ENCODE data around the gene MRPL37.
"Not testable (repeated sequence)": the region's sequence is repeated elsewhere in the genome, so short reads cannot be mapped to it uniquely, and the experiment has no call there.

The MRPL37 gene

DNA sequence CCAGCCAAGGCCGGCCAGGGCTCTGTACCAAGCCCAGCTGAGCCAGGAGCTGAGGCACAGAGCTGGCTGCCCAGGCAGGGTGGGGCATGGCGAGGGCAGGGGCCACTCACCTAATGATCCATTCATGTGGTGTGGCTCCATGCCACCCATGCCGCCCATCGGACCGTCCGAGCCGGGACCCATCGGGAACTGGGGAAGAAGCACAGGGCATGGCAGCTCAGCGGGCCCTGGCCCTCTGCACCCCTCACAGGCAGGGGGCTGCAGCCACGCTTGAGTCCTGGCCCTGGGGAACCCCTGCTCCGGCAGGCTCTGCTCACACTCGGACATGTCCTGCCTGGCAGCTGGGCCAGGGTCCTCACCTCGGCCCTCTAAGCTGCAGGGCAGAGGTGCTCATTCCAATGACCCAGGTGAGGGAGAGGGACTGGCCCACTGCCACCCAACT is 28.7 kb downstream of the MRPL37 start:
- Histone ChIP-seq H3K36me3 (ENCODE audit: control insufficient read depth, insufficient read depth, low read length) (peaks cover 9% of the 10 kb centered on the region), H3K4me3 (ENCODE audit: low read depth, low read length) (no peak overlapping the region), H3K9me3 (ENCODE audit: control insufficient read depth, insufficient read depth, low read length) (no peaks in the 10 kb centered on the region), H3K4me1 (ENCODE audit: control insufficient read depth, insufficient read depth, low read length) (peaks cover 4% of the 10 kb centered on the region; the same call in 1 of the 2 replicates), H3K9ac (ENCODE audit: low read depth, low read length) (no peak overlapping the region), H3K27ac (ENCODE audit: low read depth, low read length) (peak overlapping the region; percentile 41), H3K27me3 (ENCODE audit: control insufficient read depth, insufficient read depth, low read length) (no peaks in the 10 kb centered on the region)

DNA sequence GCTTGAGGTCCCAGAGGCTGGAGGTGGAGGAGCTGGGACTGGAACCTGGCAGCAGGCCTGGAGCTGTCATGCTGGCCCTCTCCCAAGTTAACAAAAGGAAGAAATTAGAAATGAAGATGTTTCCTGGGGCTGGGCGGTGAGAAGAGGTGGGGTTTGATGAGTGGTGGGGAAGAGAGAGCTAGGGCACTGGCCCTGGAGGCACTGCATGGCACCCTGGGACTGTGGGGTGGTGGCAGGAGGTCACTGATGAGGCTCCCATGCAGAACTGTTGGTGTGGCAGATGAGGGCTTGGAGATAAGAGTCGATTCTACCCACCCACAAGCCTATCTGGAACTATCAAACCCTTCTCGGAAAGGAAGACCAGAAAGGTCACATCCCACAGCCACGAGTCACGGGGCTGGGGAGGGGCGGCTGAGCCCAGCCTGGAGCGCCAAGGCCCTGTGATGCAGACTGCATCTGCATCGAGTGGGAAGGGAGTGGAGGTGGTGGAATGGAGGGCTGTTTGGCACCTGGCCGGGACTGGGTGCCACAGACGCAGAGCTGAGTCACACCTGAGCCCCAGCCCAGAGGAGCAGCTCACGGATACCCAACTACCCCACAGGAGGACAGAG is 29.4 kb downstream of the MRPL37 start:
- Histone ChIP-seq H3K4me3 (ENCODE audit: low read depth, low read length) (no peak overlapping the region), H3K36me3 (ENCODE audit: control insufficient read depth, insufficient read depth, low read length) (peaks cover 9% of the 10 kb centered on the region), H3K9me3 (ENCODE audit: control insufficient read depth, insufficient read depth, low read length) (no peaks in the 10 kb centered on the region), H3K4me1 (ENCODE audit: control insufficient read depth, insufficient read depth, low read length) (peaks cover 4% of the 10 kb centered on the region; the same call in 1 of the 2 replicates), H3K27ac (ENCODE audit: low read depth, low read length) (peak overlapping the region; percentile 12), H3K9ac (ENCODE audit: low read depth, low read length) (no peak overlapping the region), H3K27me3 (ENCODE audit: control insufficient read depth, insufficient read depth, low read length) (no peaks in the 10 kb centered on the region)

DNA sequence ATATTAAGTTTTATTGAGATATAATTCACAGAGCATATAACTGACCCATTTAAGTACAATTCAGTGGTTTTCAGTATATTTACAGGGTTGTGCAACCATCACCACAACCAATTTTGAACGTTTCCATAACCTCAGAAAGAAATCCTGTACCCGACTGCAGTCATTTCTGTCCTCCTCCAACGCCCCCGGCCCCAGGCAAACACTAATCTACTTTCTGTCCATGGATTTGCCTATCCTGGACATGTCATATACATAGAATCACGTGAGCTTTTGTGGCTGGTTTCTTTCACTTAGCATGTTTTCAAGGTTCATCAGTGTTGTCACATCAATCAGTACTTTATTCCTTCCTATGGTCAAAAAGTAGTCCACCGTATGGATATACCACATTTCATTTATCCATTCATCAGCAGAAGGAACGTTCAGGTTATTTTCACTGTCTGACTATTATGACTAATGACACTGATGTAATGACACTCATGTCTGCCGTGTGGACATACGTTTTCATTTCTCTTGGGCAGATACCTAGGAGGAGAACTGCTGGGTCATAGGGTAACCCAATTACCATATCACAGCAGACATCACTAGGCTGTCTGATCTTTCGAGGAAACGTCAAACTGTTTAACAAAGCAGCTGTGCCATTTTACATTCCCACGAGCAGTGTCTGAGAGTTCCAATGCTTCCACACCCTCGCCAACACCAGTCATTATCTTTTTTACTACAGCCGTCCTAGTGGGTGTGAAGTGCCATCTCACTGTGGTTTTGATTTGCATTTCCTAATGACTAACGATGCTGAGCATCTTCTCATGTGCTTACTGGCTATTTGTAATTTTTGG is 30.8 kb downstream of the MRPL37 start:
- H3K4me3 ChIP-seq (ENCODE audit: low read depth, low read length) = no peak overlapping the region
- H3K27ac ChIP-seq (ENCODE audit: low read depth, low read length) = no peak overlapping the region
- H3K27me3 ChIP-seq (ENCODE audit: control insufficient read depth, insufficient read depth, low read length) = no peaks in the 10 kb centered on the region
- H3K9me3 ChIP-seq (ENCODE audit: control insufficient read depth, insufficient read depth, low read length) = no peaks in the 10 kb centered on the region
- no peak overlapping the region for H3K9ac ChIP-seq (ENCODE audit: low read depth, low read length)
- H3K4me1 ChIP-seq (ENCODE audit: control insufficient read depth, insufficient read depth, low read length) = no peaks in the 10 kb centered on the region
- peaks cover 12% of the 10 kb centered on the region for H3K36me3 ChIP-seq (ENCODE audit: control insufficient read depth, insufficient read depth, low read length)

DNA sequence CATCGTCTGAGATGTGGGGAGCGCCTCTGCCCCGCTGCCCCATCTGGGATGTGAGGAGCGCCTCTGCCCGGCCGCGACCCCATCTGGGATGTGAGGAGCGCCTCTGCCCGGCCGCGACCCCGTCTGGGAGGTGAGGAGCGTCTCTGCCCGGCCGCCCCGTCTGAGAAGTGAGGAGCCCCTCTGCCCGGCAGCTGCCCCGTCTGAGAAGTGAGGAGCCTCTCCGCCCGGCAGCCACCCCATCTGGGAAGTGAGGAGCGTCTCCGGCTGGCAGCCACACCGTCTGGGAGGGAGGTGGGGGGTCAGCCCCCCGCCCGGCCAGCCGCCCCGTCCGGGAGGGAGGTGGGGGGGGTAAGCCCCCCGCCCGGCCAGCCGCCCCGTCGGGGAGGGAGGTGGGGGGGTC is 33.2 kb downstream of the MRPL37 start:
- H3K9me3 ChIP-seq (ENCODE audit: control insufficient read depth, insufficient read depth, low read length); H3K27ac ChIP-seq (ENCODE audit: low read depth, low read length); H3K9ac ChIP-seq (ENCODE audit: low read depth, low read length); H3K4me1 ChIP-seq (ENCODE audit: control insufficient read depth, insufficient read depth, low read length); H3K4me3 ChIP-seq (ENCODE audit: low read depth, low read length); H3K27me3 ChIP-seq (ENCODE audit: control insufficient read depth, insufficient read depth, low read length): not testable (repeated sequence)
- H3K36me3 ChIP-seq (ENCODE audit: control insufficient read depth, insufficient read depth, low read length) = peaks cover 30% of the 10 kb centered on the region

GRCh38 chr1:54234284-54234683 is 34.3 kb downstream of the MRPL37 start:
- H3K27ac ChIP-seq (ENCODE audit: low read depth, low read length) = no peak overlapping the region
- H3K9ac ChIP-seq (ENCODE audit: low read depth, low read length) = no peak overlapping the region
- H3K36me3 ChIP-seq (ENCODE audit: control insufficient read depth, insufficient read depth, low read length) = peaks cover 40% of the 10 kb centered on the region
- H3K4me1 ChIP-seq (ENCODE audit: control insufficient read depth, insufficient read depth, low read length) = no peaks in the 10 kb centered on the region
- no peak overlapping the region for H3K4me3 ChIP-seq (ENCODE audit: low read depth, low read length)
- H3K27me3 ChIP-seq (ENCODE audit: control insufficient read depth, insufficient read depth, low read length) = no peaks in the 10 kb centered on the region
- H3K9me3 ChIP-seq (ENCODE audit: control insufficient read depth, insufficient read depth, low read length) = no peaks in the 10 kb centered on the region

DNA sequence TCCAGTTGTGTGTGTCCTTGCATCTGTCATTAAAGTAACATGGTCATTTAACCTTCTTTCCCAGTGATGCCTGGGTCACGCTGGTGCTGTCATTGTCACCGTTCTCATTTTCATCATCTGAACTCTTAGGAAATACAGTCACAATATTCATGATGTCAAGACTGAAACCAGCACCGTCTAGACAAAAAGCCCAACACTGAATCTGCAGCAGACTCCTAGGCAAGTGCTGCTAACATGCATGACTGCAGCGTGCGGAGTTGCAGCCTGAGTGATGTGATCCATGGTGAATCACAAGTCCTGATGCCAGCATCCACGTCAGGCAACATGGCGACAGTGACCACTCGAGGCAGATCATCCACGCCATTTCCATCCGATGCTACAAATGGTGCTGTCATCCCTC is 37.6 kb downstream of the MRPL37 start:
- no peak overlapping the region for H3K4me3 ChIP-seq (ENCODE audit: low read depth, low read length)
- no peaks in the 10 kb centered on the region for H3K9me3 ChIP-seq (ENCODE audit: control insufficient read depth, insufficient read depth, low read length)
- no peak overlapping the region for H3K27ac ChIP-seq (ENCODE audit: low read depth, low read length)
- no peaks in the 10 kb centered on the region for H3K27me3 ChIP-seq (ENCODE audit: control insufficient read depth, insufficient read depth, low read length)
- H3K9ac ChIP-seq (ENCODE audit: low read depth, low read length) = no peak overlapping the region
- H3K4me1 ChIP-seq (ENCODE audit: control insufficient read depth, insufficient read depth, low read length) = no peaks in the 10 kb centered on the region
- peaks cover 59% of the 10 kb centered on the region for H3K36me3 ChIP-seq (ENCODE audit: control insufficient read depth, insufficient read depth, low read length)

- no peak overlapping the region for H3K4me3 ChIP-seq (ENCODE audit: low read depth, low read length)
- no peak overlapping the region for H3K27ac ChIP-seq (ENCODE audit: low read depth, low read length)
- H3K9ac ChIP-seq (ENCODE audit: low read depth, low read length) = no peak overlapping the region
- H3K36me3 ChIP-seq (ENCODE audit: control insufficient read depth, insufficient read depth, low read length) = peaks cover 68% of the 10 kb centered on the region
- H3K9me3 ChIP-seq (ENCODE audit: control insufficient read depth, insufficient read depth, low read length) = no peaks in the 10 kb centered on the region
- H3K4me1 ChIP-seq (ENCODE audit: control insufficient read depth, insufficient read depth, low read length) = no peaks in the 10 kb centered on the region
- no peaks in the 10 kb centered on the region for H3K27me3 ChIP-seq (ENCODE audit: control insufficient read depth, insufficient read depth, low read length)
Measured at GRCh38 chr1:54238353-54239034, 38.5 kb downstream of the MRPL37 start.

- Histone ChIP-seq H3K27me3 (ENCODE audit: control insufficient read depth, insufficient read depth, low read length) (no peaks in the 10 kb centered on the region), H3K4me1 (ENCODE audit: control insufficient read depth, insufficient read depth, low read length) (no peaks in the 10 kb centered on the region), H3K9ac (ENCODE audit: low read depth, low read length) (no peak overlapping the region), H3K4me3 (ENCODE audit: low read depth, low read length) (no peak overlapping the region), H3K27ac (ENCODE audit: low read depth, low read length) (no peak overlapping the region), H3K36me3 (ENCODE audit: control insufficient read depth, insufficient read depth, low read length) (peaks cover 70% of the 10 kb centered on the region), H3K9me3 (ENCODE audit: control insufficient read depth, insufficient read depth, low read length) (no peaks in the 10 kb centered on the region)
Measured at GRCh38 chr1:54239035-54239383, 39.0 kb downstream of the MRPL37 start.

- H3K36me3 ChIP-seq (ENCODE audit: control insufficient read depth, insufficient read depth, low read length) = peaks cover 73% of the 10 kb centered on the region
- H3K27ac ChIP-seq (ENCODE audit: low read depth, low read length) = no peak overlapping the region
- H3K4me1 ChIP-seq (ENCODE audit: control insufficient read depth, insufficient read depth, low read length) = no peaks in the 10 kb centered on the region
- no peak overlapping the region for H3K9ac ChIP-seq (ENCODE audit: low read depth, low read length)
- H3K27me3 ChIP-seq (ENCODE audit: control insufficient read depth, insufficient read depth, low read length) = no peaks in the 10 kb centered on the region
- H3K4me3 ChIP-seq (ENCODE audit: low read depth, low read length) = no peak overlapping the region
- H3K9me3 ChIP-seq (ENCODE audit: control insufficient read depth, insufficient read depth, low read length) = no peaks in the 10 kb centered on the region
Measured at GRCh38 chr1:54239631-54240031, 39.7 kb downstream of the MRPL37 start.

GRCh38 chr1:54240741-54241335 is 40.9 kb downstream of the MRPL37 start:
- Histone ChIP-seq H3K9ac (ENCODE audit: low read depth, low read length) (no peak overlapping the region), H3K36me3 (ENCODE audit: control insufficient read depth, insufficient read depth, low read length) (peaks cover 80% of the 10 kb centered on the region), H3K4me1 (ENCODE audit: control insufficient read depth, insufficient read depth, low read length) (no peaks in the 10 kb centered on the region), H3K4me3 (ENCODE audit: low read depth, low read length) (no peak overlapping the region), H3K27me3 (ENCODE audit: control insufficient read depth, insufficient read depth, low read length) (no peaks in the 10 kb centered on the region), H3K27ac (ENCODE audit: low read depth, low read length) (no peak overlapping the region), H3K9me3 (ENCODE audit: control insufficient read depth, insufficient read depth, low read length) (no peaks in the 10 kb centered on the region)

DNA sequence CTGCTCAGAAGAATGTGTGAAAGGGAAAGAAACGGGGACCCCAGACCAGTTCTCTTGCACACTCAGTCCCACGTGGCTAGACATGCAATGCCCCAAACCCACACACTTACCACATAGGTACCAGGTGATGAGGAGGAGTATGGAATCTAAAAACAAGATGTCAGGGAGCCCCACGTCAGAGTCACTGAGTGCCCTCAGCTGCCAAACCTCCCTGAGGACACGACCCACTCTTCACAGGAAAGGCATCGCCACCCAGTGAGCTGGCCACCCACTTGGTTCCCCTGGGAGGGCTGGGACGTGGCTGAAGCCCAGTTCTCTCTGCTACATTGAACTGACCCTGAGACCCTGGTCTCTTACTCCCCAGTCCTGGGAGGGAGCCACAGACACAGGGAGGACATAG is 41.4 kb downstream of the MRPL37 start:
- Histone ChIP-seq H3K9ac (ENCODE audit: low read depth, low read length) (no peak overlapping the region), H3K27me3 (ENCODE audit: control insufficient read depth, insufficient read depth, low read length) (no peaks in the 10 kb centered on the region), H3K4me3 (ENCODE audit: low read depth, low read length) (no peak overlapping the region), H3K4me1 (ENCODE audit: control insufficient read depth, insufficient read depth, low read length) (no peaks in the 10 kb centered on the region), H3K36me3 (ENCODE audit: control insufficient read depth, insufficient read depth, low read length) (peaks cover 82% of the 10 kb centered on the region), H3K27ac (ENCODE audit: low read depth, low read length) (no peak overlapping the region), H3K9me3 (ENCODE audit: control insufficient read depth, insufficient read depth, low read length) (no peaks in the 10 kb centered on the region)
